Measurements from ENCODE around the gene KLHL29. TPM values are rescaled to one million over a fixed set of nuclear protein-coding genes. Genes with fewer than 3 reads are reported as not detected.

KLHL29 gene
- polyA plus RNA-seq, 4 donors: 10.7 to 14.3 (median 11.9) TPM

GRCh38 chr2:23542230-23542789, 157.3 kb downstream of the KLHL29 start:
- DNase-seq (ENCODE audit: low read depth in 4 of 4, low spot score in 3 of 4): no peak

- DNase-seq (ENCODE audit: low read depth in 4 of 4, low spot score in 3 of 4): no peak
Observed at GRCh38 chr2:23543302-23543701, 158.3 kb downstream of the KLHL29 start.

- no peak for DNase-seq (ENCODE audit: low read depth in 4 of 4, low spot score in 3 of 4)
Observed at GRCh38 chr2:23543728-23544127, 158.7 kb downstream of the KLHL29 start.

DNA sequence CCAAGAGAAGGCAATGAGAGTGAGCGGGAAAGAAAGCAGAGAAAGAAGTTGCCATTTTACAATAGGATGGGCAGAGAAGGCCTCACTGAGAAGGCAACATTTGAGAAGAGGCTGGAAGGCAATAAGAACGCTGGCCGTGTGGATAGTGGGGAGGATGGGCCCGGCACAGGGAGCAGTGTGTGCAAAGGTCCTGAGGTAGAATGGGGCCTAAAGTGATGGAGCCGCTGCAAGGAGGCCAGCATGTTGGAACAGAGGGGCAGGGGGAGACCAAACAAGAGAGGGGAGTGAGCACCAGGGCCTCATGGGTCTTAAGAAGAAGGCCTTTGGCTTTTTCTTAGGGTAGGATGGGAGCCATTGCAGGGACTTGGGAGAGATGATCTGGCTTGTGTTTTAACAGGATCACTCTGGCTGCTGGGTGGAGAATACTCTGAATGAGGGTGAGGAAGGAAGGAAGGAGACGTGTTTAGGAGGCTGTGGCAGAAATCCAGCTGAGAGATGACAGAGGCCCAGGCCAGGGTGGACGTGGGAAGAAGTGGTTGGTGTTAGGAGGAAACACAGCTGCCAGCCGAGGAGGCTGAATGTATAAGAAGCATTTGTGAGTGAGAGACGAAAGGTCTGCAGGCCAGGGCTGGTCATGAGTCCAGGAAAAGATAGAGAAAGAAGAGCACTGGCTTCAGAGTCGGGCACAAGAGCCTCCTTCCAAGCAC, 159.8 kb downstream of the KLHL29 start:
- no peak for DNase-seq (ENCODE audit: low read depth in 4 of 4, low spot score in 3 of 4)

GRCh38 chr2:23545396-23545795, 160.4 kb downstream of the KLHL29 start:
- DNase-seq (ENCODE audit: low read depth in 4 of 4, low spot score in 3 of 4): no peak

- DNase-seq (ENCODE audit: low read depth in 4 of 4, low spot score in 3 of 4): no peak
Observed at GRCh38 chr2:23545811-23546210, 160.8 kb downstream of the KLHL29 start.

GRCh38 chr2:23546913-23547312, 161.9 kb downstream of the KLHL29 start:
- no peak for DNase-seq (ENCODE audit: low read depth in 4 of 4, low spot score in 3 of 4)

DNA sequence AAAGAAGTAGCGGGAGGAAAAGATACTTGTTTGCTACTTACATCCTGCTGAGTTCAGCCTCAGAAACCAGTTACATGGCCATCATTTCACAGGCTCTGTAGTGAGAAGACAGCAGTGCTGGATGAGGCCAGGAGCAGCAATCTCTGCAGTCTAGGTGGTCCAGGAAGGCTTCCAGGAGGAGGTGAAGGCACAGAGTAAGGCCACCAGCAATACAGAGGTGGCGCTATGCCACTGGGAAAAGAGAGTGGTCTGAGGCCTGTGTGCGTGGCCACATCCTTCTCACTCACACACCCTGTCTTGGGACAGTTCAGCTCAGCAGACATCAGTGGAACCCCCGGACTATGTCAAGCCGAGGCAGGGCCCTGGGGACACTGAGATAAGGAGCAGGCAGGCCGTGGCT, 162.7 kb downstream of the KLHL29 start:
- no peak for DNase-seq (ENCODE audit: low read depth in 4 of 4, low spot score in 3 of 4)

GRCh38 chr2:23548143-23548769, 163.3 kb downstream of the KLHL29 start:
- DNase-seq (ENCODE audit: low read depth in 4 of 4, low spot score in 3 of 4): no peak

DNA sequence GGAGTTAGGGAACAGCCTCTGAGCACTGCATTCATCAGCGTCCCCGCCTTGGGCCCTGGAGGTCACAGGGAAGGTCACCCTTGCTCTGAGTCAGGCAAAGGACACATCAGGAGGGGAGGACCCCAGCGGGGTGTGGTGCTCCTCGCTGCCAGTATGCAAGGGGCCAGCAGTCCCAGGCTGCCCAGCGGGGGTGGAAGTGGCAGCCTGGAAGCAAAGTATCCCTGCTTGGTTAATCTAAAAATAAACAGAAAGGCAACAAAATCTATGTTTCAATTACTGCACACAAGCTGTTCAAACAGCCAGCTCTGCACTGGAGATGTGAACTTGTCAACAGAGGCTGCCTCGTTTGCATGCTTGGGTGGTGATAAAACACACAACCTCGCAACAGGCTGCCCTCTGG, 164.1 kb downstream of the KLHL29 start:
- DNase-seq (ENCODE audit: low read depth in 4 of 4, low spot score in 3 of 4): no peak

DNA sequence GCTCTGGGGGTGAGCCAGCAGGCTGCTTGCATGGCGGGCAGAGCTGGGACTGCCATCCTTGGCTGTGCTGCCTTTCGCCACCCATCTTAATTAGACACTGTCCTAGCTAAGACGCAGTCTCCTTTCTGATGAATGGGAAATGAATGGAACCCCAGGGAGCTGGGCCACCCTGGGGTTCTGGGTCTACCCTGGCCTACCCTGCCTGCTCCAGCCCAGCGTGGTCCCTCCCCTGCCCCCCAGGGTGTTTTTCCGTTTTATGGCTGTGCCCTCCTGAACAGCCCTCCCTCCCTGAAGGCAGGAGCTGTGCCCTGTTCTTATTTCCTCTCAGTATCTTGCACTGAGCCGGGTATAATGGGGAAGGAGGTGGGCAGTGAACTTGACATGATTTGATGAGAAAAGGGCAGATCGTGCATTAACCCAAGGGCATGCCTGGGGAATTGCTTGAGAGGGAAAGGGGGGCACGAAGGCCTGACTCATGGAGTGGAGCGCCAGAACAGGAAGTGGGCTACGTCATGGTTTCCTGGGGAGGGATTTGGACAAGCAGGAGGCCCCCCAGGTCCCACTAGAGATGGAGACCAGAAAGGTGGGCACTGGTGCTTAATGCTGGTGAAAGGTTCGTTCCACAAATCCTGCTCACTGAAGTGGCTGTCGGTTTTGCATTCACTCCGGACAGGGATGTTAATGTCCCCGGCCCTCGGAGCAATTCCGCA, 165.0 kb downstream of the KLHL29 start:
- no peak for DNase-seq (ENCODE audit: low read depth in 4 of 4, low spot score in 3 of 4)

GRCh38 chr2:23550553-23550952, 165.6 kb downstream of the KLHL29 start:
- DNase-seq (ENCODE audit: low read depth in 4 of 4, low spot score in 3 of 4): no peak

GRCh38 chr2:23551875-23552274, 166.9 kb downstream of the KLHL29 start:
- DNase-seq (ENCODE audit: low read depth in 4 of 4, low spot score in 3 of 4): no peak

GRCh38 chr2:23553561-23553960, 168.6 kb downstream of the KLHL29 start:
- no peak for DNase-seq (ENCODE audit: low read depth in 4 of 4, low spot score in 3 of 4)

- no peak for DNase-seq (ENCODE audit: low read depth in 4 of 4, low spot score in 3 of 4)
Observed at GRCh38 chr2:23554054-23554697, 169.2 kb downstream of the KLHL29 start.

DNA sequence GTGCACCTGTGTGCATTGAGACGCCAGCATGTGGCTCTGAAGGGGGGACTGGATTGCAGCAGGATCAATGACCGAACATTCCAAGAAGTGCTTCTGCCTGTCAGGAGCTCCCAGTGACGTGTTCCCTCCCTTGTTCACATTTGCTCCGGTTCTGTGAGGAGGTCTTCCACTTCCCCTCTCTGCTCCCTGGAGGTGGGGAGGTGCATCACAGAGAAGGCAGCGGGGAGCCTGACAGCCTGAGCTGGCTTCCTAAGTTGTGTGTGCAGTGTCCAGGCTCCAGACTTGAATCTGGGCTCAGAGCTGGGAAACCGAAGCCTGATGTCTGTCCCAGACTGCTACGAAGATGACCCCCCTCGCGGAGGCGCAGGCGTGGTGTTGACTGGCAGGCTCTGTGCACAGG, 171.0 kb downstream of the KLHL29 start:
- DNase-seq (ENCODE audit: low read depth in 4 of 4, low spot score in 3 of 4): no peak

DNA sequence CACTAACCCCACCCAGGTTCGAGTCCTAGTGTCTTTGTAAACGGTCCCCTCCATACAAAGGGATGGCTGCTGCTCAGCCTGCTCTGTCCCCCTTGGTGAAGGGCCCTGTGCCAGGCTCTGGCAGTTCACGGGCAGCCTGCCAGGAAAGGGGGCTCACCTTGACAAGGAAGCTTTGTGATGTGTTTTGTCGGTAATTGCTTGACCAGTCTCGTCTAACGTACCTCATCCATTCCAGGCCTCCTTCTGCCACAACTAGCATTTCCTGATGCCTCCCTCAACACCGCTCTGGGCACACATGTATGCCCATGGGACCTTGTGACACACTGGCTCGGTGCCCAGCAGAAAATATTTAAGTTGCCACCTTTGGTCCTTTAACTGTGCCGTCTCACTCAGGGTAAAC, 171.9 kb downstream of the KLHL29 start:
- no peak for DNase-seq (ENCODE audit: low read depth in 4 of 4, low spot score in 3 of 4)

GRCh38 chr2:23557455-23557854, 172.5 kb downstream of the KLHL29 start:
- no peak for DNase-seq (ENCODE audit: low read depth in 4 of 4, low spot score in 3 of 4)

GRCh38 chr2:23559561-23560239, 174.7 kb downstream of the KLHL29 start:
- no peak for DNase-seq (ENCODE audit: low read depth in 4 of 4, low spot score in 3 of 4)

- no peak for DNase-seq (ENCODE audit: low read depth in 4 of 4, low spot score in 3 of 4)
Observed at GRCh38 chr2:23561088-23561487, 176.1 kb downstream of the KLHL29 start.
